H1 (cell line): ENCODE measurements around the gene MIEF2. TPM values are rescaled to one million over a fixed set of nuclear protein-coding genes. Genes with fewer than 3 reads are reported as not detected.
A peak's percentile ranks its signal among the peaks of the same experiment; 100 is the strongest.

Experiments
- CTCF ChIA-PET: fragments of 300-600 bp; sonication (Branson Sonifier 250); formaldehyde crosslinking; loops from one replicate; lab custom pipeline; 2021; ENCODE audit not compliant: partially characterized antibody; lab: Charles Lee
- POLR2A ChIA-PET: fragments of 300-600 bp; sonication (Branson Sonifier 250); formaldehyde crosslinking; loops from one replicate; lab custom pipeline; 2021; ENCODE audit warnings: inconsistent platforms; ENCODE audit not compliant: partially characterized antibody; lab: Charles Lee
- DNase-seq, 2 experiments: peaks; one replicate each; pipeline versions ENCODE4 v3.0.0 to v3.0.0-alpha.2; 2010 to 2022; ENCODE audit warnings: low spot score in 2 of 2, low read depth in 1 of 2, mixed read lengths in 1 of 2
- FAIRE-seq: peaks from 2 replicates; lab custom pipeline; 2011; peaks lifted over from hg19 to GRCh38; lab: Jason Lieb, UNC
- H2AFZ ChIP-seq: 2 replicates; pipeline ENCODE4 v1.8.1; 2012; ENCODE audit warnings: low read length, inconsistent platforms
- H2AK5ac ChIP-seq: 2 replicates; pipeline ENCODE4 v1.6.1; 2013; ENCODE audit warnings: low read depth, low read length
- H2BK120ac ChIP-seq: replicated peaks from 2 replicates; pipeline ENCODE3; 2013; ENCODE audit warnings: low read depth, low read length, inconsistent platforms
- H2BK12ac ChIP-seq: 2 replicates; pipeline ENCODE4 v1.6.1; 2013; ENCODE audit warnings: low read depth, low read length
- H2BK15ac ChIP-seq: 2 replicates; pipeline ENCODE4 v1.6.1; 2013; ENCODE audit warnings: low read length
- H2BK20ac ChIP-seq: 2 replicates; pipeline ENCODE4 v1.6.1; 2013; ENCODE audit warnings: low read length
- H2BK5ac ChIP-seq: 2 replicates; pipeline ENCODE4 v1.6.1; 2013; ENCODE audit warnings: low read depth, low read length
- H3K14ac ChIP-seq: 2 replicates; pipeline ENCODE4 v1.6.1; 2013; ENCODE audit warnings: inconsistent platforms; ENCODE audit not compliant: insufficient read length
- H3K18ac ChIP-seq: 2 replicates; pipeline ENCODE4 v1.6.1; 2013; ENCODE audit warnings: low read length; ENCODE audit errors: extremely low read depth
- H3K23ac ChIP-seq: 2 replicates; pipeline ENCODE4 v1.6.1; 2013; ENCODE audit warnings: inconsistent platforms; ENCODE audit not compliant: insufficient read length
- H3K23me2 ChIP-seq: 2 replicates; pipeline ENCODE4 v1.6.1; 2013; ENCODE audit warnings: low read depth, low read length
- H3K27ac ChIP-seq: 2 replicates; pipeline ENCODE4 v1.6.1; 2011; ENCODE audit warnings: low read depth, low read length, inconsistent platforms
- H3K27me3 ChIP-seq, 4 experiments: replicated peaks in 1 of 4; 1 replicate in 1 of 4; 2 replicates in 3 of 4; pipeline versions ENCODE4 v1.6.1 to v1.8.1; 2011 to 2013; ENCODE audit warnings: low read length in 3 of 4, mild to moderate bottlenecking in 3 of 4, inconsistent platforms in 2 of 4, mixed read lengths in 2 of 4, moderate library complexity in 1 of 4; ENCODE audit not compliant: control insufficient read depth in 3 of 4, insufficient read depth in 3 of 4; ENCODE audit errors: extremely low read depth in 1 of 4
- H3K36me3 ChIP-seq, 4 experiments: 2 replicates each; pipeline versions ENCODE4 v1.6.1 to v1.8.1; 2011 to 2013; ENCODE audit warnings: mild to moderate bottlenecking in 4 of 4, low read length in 3 of 4, moderate library complexity in 2 of 4, control low read depth in 1 of 4, inconsistent platforms in 1 of 4; ENCODE audit not compliant: insufficient read depth in 4 of 4, control insufficient read depth in 2 of 4
- H3K4ac ChIP-seq: replicated peaks from 2 replicates; pipeline ENCODE3; 2013; ENCODE audit warnings: low read length, low read depth, mixed read lengths, inconsistent platforms; ENCODE audit not compliant: insufficient read length
- H3K4me1 ChIP-seq, 4 experiments: replicated peaks in 1 of 4; 1 replicate in 1 of 4; 2 replicates in 3 of 4; pipeline versions ENCODE4 v1.6.1 to v1.8.1; 2011 to 2013; ENCODE audit warnings: low read length in 3 of 4, inconsistent platforms in 2 of 4, mixed read lengths in 1 of 4; ENCODE audit not compliant: insufficient read depth in 4 of 4, control insufficient read depth in 3 of 4
- H3K4me2 ChIP-seq, 2 experiments: 2 replicates each; pipeline versions ENCODE4 v1.6.1 to v1.8.1; 2011 to 2013; ENCODE audit warnings: low read depth in 2 of 2, low read length in 2 of 2, control low read depth in 1 of 2, inconsistent platforms in 1 of 2, mild to moderate bottlenecking in 1 of 2; ENCODE audit not compliant: insufficient read depth in 1 of 2
- H3K4me3 ChIP-seq, 4 experiments: fragments of 200-600, 300-600 bp in 1 of 4; sonication (generic), shearing (Covaris generic), sonication (Bioruptor Twin) in 1 of 4; 2 replicates each; pipeline versions ENCODE4 v1.5.1 to v1.8.1; 2011 to 2016; ENCODE audit warnings: low read length in 4 of 4, low read depth in 3 of 4, control low read depth in 2 of 4, inconsistent platforms in 2 of 4, mild to moderate bottlenecking in 2 of 4, mixed read lengths in 1 of 4, moderate library complexity in 1 of 4; ENCODE audit not compliant: insufficient read depth in 2 of 4; ENCODE audit errors: extremely low read depth in 1 of 4
- H3K56ac ChIP-seq: replicated peaks from 2 replicates; pipeline ENCODE3; 2013; ENCODE audit warnings: low read depth, mild to moderate bottlenecking, mixed read lengths, low read length, inconsistent platforms; ENCODE audit not compliant: insufficient read length
- H3K79me1 ChIP-seq: 2 replicates; pipeline ENCODE4 v1.6.1; 2013; ENCODE audit warnings: low read depth, low read length, control low read depth
- H3K79me2 ChIP-seq, 2 experiments: 2 replicates each; pipeline versions ENCODE4 v1.6.1 to v1.8.1; 2012 to 2013; ENCODE audit warnings: low read length in 2 of 2, mild to moderate bottlenecking in 2 of 2, inconsistent platforms in 1 of 2; ENCODE audit not compliant: insufficient read depth in 2 of 2, control insufficient read depth in 1 of 2
- H3K9ac ChIP-seq, 4 experiments: replicated peaks in 1 of 4; 1 replicate in 1 of 4; 2 replicates in 3 of 4; pipeline versions ENCODE4 v1.6.1 to v1.8.1; 2011 to 2013; ENCODE audit warnings: low read depth in 3 of 4, low read length in 3 of 4, control low read depth in 2 of 4, mild to moderate bottlenecking in 2 of 4, moderate library complexity in 2 of 4, inconsistent platforms in 1 of 4; ENCODE audit errors: extremely low read depth in 1 of 4
- H3K9me3 ChIP-seq, 2 experiments: 2 replicates each; pipeline versions ENCODE4 v1.6.1 to v1.8.1; 2012 to 2013; ENCODE audit warnings: mild to moderate bottlenecking in 2 of 2, moderate library complexity in 2 of 2, control low read depth in 1 of 2, inconsistent platforms in 1 of 2, low read depth in 1 of 2, low read length in 1 of 2, mixed read lengths in 1 of 2; ENCODE audit not compliant: insufficient read depth in 2 of 2
- H4K20me1 ChIP-seq, 2 experiments: replicated peaks in 1 of 2; 2 replicates each; pipeline versions ENCODE3 to v1.8.1; 2011 to 2013; ENCODE audit warnings: inconsistent platforms in 2 of 2, low read length in 2 of 2, mild to moderate bottlenecking in 1 of 2; ENCODE audit not compliant: insufficient read depth in 2 of 2, control insufficient read depth in 1 of 2
- H4K5ac ChIP-seq: 2 replicates; pipeline ENCODE4 v1.6.1; 2013; ENCODE audit warnings: low read length, low read depth, mixed read lengths, inconsistent platforms; ENCODE audit not compliant: insufficient read length
- H4K8ac ChIP-seq: 2 replicates; pipeline ENCODE4 v1.8.0; 2013; ENCODE audit warnings: mild to moderate bottlenecking, moderate library complexity, low read length, inconsistent platforms; ENCODE audit not compliant: insufficient read depth; ENCODE audit errors: extremely low read depth
- H4K91ac ChIP-seq: replicated peaks from 2 replicates; pipeline ENCODE3; 2013; ENCODE audit warnings: low read length, mixed read lengths, inconsistent platforms; ENCODE audit not compliant: insufficient read length
- CHD2 ChIP-seq: IDR thresholded peaks from 2 replicates; pipeline ENCODE4 v1.6.1; 2012; ENCODE audit warnings: low read length, improper control_type of control experiment
- POU5F1 ChIP-seq: IDR thresholded peaks from 2 replicates; pipeline ENCODE4 v1.6.1; 2011; ENCODE audit warnings: low read depth, mild to moderate bottlenecking, low read length, moderate library complexity
- RFX5 ChIP-seq: IDR thresholded peaks from 2 replicates; pipeline ENCODE4 v1.6.1; 2011; ENCODE audit warnings: low read depth, low read length, improper control_type of control experiment, borderline replicate concordance
- ZNF274 ChIP-seq: IDR thresholded peaks from 2 replicates; pipeline ENCODE4 v1.7.0; 2012; ENCODE audit warnings: low read length, borderline replicate concordance; ENCODE audit errors: extremely low read depth
- WGBS, 2 experiments: shearing (Covaris generic) in 1 of 2; methylation state at CpG; one replicate each; pipeline versions ENCODE4 v1.1.6 to v1.1.7; 2013 to 2015; ENCODE audit warnings: low lambda C conversion rate in 2 of 2, mixed read lengths in 2 of 2, inconsistent platforms in 1 of 2, low coverage in 1 of 2, missing lambda C conversion rate in 1 of 2; ENCODE audit not compliant: insufficient replicate concordance in 2 of 2, insufficient coverage in 1 of 2, insufficient read length in 1 of 2; ENCODE audit errors: extremely low coverage in 1 of 2, missing lambda C conversion rate in 1 of 2; 5-methylcytosine and 5-hydroxymethylcytosine counted together
- polyA plus RNA-seq, 7 experiments: library from polyadenylated mRNA; depleted of rRNA in 3 of 7; stranded (reverse) in 5 of 7; unstranded in 2 of 7; fragments of >200 nt in 5 of 7; fragments of 200-250 nt in 2 of 7; gene quantifications; 1 replicate in 5 of 7; 2 replicates in 1 of 7; 4 replicates in 1 of 7; pipeline versions ENCODE4 v1.2.1 to v1.2.3, GENCODE V29; 2011 to 2013; ENCODE audit warnings: missing spikeins in 2 of 7, mixed read lengths in 2 of 7
- total RNA-seq: library from RNA; stranded (reverse); fragmentation: NEBNext Ultra II Directional; extraction: Animal tissue kit (Norgen Biotek cat#: 25700); gene quantifications from 2 replicates; pipeline ENCODE4 v1.2.1, GENCODE V29; 2021
- TF ChIP-seq, protein P1 (sequence below): IDR thresholded peaks from 2 replicates; pipeline ENCODE4 v1.6.1; 2011; ENCODE audit warnings: low read length, improper control_type of control experiment
- TF ChIP-seq, protein P2 (sequence below): IDR thresholded peaks from 2 replicates; pipeline ENCODE4 v1.6.1; 2011; ENCODE audit warnings: low read depth, mild to moderate bottlenecking, low read length; ENCODE audit not compliant: insufficient read depth

MIEF2 gene
- total and polyA plus RNA-seq, 2 of the 8 experiments (the other 6 are each of a cell fraction or from before 2014, with no cell fraction given) = 9.9 to 24.9 TPM

DNA sequence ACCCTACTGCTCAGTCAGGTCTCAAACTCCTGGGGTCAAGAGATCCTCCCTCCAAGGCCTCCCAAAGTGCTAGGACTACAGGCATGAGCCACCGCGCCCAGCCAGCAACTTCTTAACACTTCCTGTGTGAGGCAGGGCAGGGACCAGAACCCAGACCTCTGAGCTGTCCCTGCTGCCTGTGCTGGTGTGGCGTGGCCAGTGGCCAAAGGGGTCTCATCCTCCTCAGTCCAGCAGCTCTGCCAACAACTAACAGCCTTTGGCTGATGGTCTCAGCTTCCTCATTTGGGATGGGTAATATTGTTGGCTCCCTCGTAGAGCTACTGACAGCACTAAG is 36.4 kb upstream of the MIEF2 start:
- H3K36me3 ChIP-seq = no peaks in the 10 kb centered on the region
- peaks cover 8 to 32% of the 10 kb centered on the region in 2 experiments for H3K79me2 ChIP-seq
- peak overlapping the region; percentile 73 to 100 for H3K4me2 ChIP-seq
- peak overlapping the region; percentile 53 for H3K18ac ChIP-seq
- H3K14ac ChIP-seq = no peak overlapping the region
- no peak overlapping the region for H2AFZ ChIP-seq
- H3K23me2 ChIP-seq = peaks cover 13% of the 10 kb centered on the region
- H3K27me3 ChIP-seq = no peaks in the 10 kb centered on the region
- FAIRE-seq (no peak), DNase-seq (no peak)
- WGBS, 2 experiments = 67% methylated on average over 4 of the region's 4 CpGs; no CpG with 5 or more reads in 1 of the 2 experiments
- H2BK20ac ChIP-seq = no peak overlapping the region
- H2BK5ac ChIP-seq = peak overlapping the region; percentile 96
- H3K4me3 ChIP-seq = peak overlapping the region; percentile 9 to 76 (median 50); a peak in 5 of 8 replicates
- peak overlapping the region; percentile 93; the same call in 1 of the 2 replicates for H4K8ac ChIP-seq
- TF ChIP-seq POU5F1 = no peak
- no peak for TF ChIP-seq RFX5
- TF ChIP-seq CHD2 = no peak
- TF ChIP-seq, protein P1, sequence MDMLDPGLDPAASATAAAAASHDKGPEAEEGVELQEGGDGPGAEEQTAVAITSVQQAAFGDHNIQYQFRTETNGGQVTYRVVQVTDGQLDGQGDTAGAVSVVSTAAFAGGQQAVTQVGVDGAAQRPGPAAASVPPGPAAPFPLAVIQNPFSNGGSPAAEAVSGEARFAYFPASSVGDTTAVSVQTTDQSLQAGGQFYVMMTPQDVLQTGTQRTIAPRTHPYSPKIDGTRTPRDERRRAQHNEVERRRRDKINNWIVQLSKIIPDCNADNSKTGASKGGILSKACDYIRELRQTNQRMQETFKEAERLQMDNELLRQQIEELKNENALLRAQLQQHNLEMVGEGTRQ = no peak
- TF ChIP-seq, protein P2, sequence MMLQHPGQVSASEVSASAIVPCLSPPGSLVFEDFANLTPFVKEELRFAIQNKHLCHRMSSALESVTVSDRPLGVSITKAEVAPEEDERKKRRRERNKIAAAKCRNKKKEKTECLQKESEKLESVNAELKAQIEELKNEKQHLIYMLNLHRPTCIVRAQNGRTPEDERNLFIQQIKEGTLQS = no peak
- TF ChIP-seq ZNF274 = no peak
- 0 out of 2 replicates have a peak overlapping the region, but pooled peaks have one; percentile 29 for H2AK5ac ChIP-seq
- H3K23ac ChIP-seq = no peak overlapping the region
- POLR2A ChIA-PET = interaction anchor here (0.7 to 2.8 kb wide), 24 partner anchors 8 to 84 kb away, joined by 3 to 22 read pairs (median 5); partner anchors contain the start of genes ALKBH5 and MIEF2
- CTCF ChIA-PET = interaction anchor here (0.8 to 1.7 kb wide), 12 partner anchors 8 to 97 kb away, joined by 3 to 8 read pairs (median 4); partner anchors contain the start of gene FLII
- H2BK12ac ChIP-seq = peak overlapping the region; percentile 65
- H3K4me1 ChIP-seq = peaks cover 0 to 18% (median 10%) of the 10 kb centered on the region in 4 experiments; a peak in 6 of 7 replicates
- peak overlapping the region; percentile 9; the same call in 1 of the 2 replicates for H2BK15ac ChIP-seq
- peak overlapping the region; percentile 62 for H3K56ac ChIP-seq
- no peak overlapping the region for H2BK120ac ChIP-seq
- H4K5ac ChIP-seq = peak overlapping the region; percentile 65
- peak overlapping the region; percentile 39 for H3K4ac ChIP-seq
- H4K91ac ChIP-seq = peak overlapping the region; percentile 81
- no peaks in the 10 kb centered on the region for H3K9me3 ChIP-seq
- peak overlapping the region; percentile 97 for H3K27ac ChIP-seq
- H4K20me1 ChIP-seq = peaks cover 7 to 13% of the 10 kb centered on the region in 2 experiments
- peak overlapping the region in 3 of 4 experiments; percentile 48 to 72 (median 64); a peak in 5 of 7 replicates for H3K9ac ChIP-seq
- peaks cover 29% of the 10 kb centered on the region for H3K79me1 ChIP-seq
